ENCODE results near the gene ZDHHC16.
"Not testable (repeated sequence)": the region's sequence is repeated elsewhere in the genome, so short reads cannot be mapped to it uniquely, and the experiment has no call there.

The ZDHHC16 gene

GRCh38 chr10:97475936-97476594 lies 30.1 kb downstream of the ZDHHC16 start:
- no peak for DNase-seq (ENCODE audit: low read depth in 1 of 2, low spot score in 1 of 2)

GRCh38 chr10:97479410-97479809 lies 33.4 kb downstream of the ZDHHC16 start:
- DNase-seq (ENCODE audit: low read depth in 1 of 2, low spot score in 1 of 2): not testable (repeated sequence)

GRCh38 chr10:97479939-97480338 lies 34.0 kb downstream of the ZDHHC16 start:
- no peak for DNase-seq (ENCODE audit: low read depth in 1 of 2, low spot score in 1 of 2)

GRCh38 chr10:97481071-97481470 lies 35.1 kb downstream of the ZDHHC16 start:
- no peak for DNase-seq (ENCODE audit: low read depth in 1 of 2, low spot score in 1 of 2)

DNA sequence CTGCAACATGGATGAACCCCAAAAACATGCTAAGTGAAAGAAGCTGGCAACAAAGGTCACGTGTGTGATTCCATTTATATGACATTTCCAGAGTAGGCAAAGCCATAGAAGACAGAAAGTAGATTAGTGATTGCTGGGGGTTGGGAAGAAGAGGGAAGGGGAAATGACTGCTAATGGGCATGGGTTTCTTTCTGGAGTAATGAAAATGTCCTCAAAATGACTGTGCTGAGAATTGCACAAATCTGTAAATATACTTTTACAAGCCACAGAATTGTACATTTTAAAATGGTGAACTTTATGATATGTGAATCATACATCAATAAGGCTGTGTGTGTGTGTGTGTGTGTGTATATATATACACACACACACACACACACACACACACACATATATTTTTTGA lies 36.4 kb downstream of the ZDHHC16 start:
- no peak for DNase-seq (ENCODE audit: low read depth in 1 of 2, low spot score in 1 of 2)

DNA sequence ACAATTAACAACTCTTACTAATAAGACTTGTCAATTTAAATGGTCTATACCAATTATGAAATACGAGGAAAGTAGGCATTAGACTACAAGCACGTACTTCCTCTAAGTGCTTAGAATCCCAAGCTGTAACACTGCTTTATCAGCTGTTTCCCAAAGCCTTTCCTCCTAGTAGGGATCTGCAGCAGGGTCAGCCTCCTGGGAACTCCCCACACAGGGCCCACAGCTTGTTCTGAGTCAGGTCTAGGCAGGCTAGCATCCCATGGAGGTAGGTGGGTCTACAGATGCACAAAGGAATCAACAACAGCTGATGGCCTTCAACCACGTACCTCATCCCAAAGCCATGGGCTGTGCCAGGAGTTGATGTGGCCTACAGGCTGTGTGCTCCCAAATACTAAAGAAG lies 37.5 kb downstream of the ZDHHC16 start:
- DNase-seq (ENCODE audit: low read depth in 1 of 2, low spot score in 1 of 2): no peak

DNA sequence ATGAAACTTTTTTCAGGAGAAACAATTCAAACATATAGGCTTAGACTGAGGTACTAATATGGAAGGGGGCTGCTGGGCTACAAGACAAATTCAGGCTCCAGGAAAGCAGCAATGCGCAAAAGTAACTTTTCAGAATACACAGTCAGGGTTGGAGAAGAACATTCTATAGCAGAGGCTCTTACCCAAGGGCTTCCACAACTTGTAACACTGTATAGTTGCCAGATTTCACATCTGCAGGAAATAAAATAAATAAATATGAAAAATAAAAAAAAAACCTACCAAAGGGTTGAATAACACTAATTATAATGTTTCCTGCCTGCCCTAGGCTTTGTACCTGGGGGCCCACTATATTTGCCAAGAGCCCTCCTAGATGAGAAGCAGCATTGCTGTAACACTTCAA lies 37.9 kb downstream of the ZDHHC16 start:
- DNase-seq (ENCODE audit: low read depth in 1 of 2, low spot score in 1 of 2): no peak

GRCh38 chr10:97485647-97486281 lies 39.8 kb downstream of the ZDHHC16 start:
- DNase-seq (ENCODE audit: low read depth in 1 of 2, low spot score in 1 of 2): no peak

DNA sequence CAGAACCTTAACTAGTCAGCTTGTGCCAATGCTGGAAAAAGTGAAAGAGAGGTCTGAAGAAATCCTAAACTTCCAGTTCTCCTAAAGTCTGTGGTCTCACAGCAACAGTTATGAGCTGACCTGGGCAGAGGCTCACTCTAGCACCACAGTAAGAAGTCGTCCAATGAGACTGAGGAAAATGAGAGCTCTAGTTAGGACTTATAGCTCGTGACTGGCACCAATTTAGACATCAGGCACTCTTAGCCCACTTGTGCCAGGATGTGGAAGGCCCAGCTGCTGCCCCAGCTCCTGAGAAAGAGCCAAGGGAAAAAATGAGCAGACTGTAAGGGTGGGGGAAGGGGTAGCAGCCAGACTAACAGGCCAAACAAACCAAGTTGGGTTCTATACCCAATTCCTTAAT lies 44.6 kb downstream of the ZDHHC16 start:
- no peak for DNase-seq (ENCODE audit: low read depth in 1 of 2, low spot score in 1 of 2)

- no peak for DNase-seq (ENCODE audit: low read depth in 1 of 2, low spot score in 1 of 2)
These were observed 48.2 kb downstream of the ZDHHC16 start for GRCh38 chr10:97494151-97494550.

- no peak for DNase-seq (ENCODE audit: low read depth in 1 of 2, low spot score in 1 of 2)
These were observed 49.0 kb downstream of the ZDHHC16 start for GRCh38 chr10:97494863-97495506.

- peak; percentile 26 to 58 for DNase-seq (ENCODE audit: low read depth in 1 of 2, low spot score in 1 of 2)
These were observed 51.6 kb downstream of the ZDHHC16 start for GRCh38 chr10:97497572-97498075.

- peak; percentile 99 to 100 for DNase-seq (ENCODE audit: low read depth in 1 of 2, low spot score in 1 of 2)
These were observed 52.3 kb downstream of the ZDHHC16 start, which contains the start of gene MMS19 for GRCh38 chr10:97498076-97498840. Gene MMS19, minus strand, starts transcription at chr10:97498422. Its CDS starts 38 bp downstream, at chr10:97498384.

GRCh38 chr10:97498841-97499560 lies 53.0 kb downstream of the ZDHHC16 start, which contains the start of gene UBTD1:
Gene UBTD1, plus strand, starts transcription at chr10:97498924. Its CDS starts 280 bp downstream, at chr10:97499204.
- peak in 1 of 2 donors; percentile 11 for DNase-seq (ENCODE audit: low read depth in 1 of 2, low spot score in 1 of 2)

DNA sequence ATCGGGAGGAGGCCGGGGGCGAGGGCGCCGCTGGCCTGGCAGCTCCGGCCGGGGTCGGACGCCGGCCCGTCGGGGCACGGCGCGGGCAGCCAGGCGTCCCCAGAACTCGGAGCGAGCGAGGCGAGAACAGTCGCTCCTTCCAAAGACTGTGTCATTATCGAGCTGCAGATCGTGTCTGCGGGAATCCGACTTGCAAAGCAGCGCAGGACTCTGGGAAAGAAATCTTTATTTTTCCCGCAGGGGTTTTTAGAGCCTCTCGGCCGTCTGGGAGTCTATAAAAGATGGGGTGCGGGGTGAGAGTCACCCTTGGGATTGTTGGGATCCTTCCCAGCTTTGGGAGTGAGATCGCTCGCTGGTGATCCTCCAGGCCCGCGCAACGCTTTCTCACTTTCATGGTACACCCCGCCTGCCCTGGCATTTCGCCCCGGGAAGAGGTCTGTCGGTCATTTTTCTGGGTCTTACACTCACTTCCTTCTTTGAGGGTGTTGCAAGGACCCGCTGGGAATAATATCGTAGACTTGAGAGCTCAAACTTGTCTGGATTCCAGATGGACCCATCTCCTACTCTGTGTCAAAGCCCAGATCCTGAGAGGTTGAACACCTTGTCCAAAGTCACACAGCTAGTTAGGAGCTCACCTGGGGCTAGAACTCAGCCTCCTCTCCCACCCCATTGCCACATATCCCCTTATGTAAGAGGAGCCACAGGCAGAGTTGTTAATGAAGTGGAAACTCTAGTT lies 53.8 kb downstream of the ZDHHC16 start:
- DNase-seq (ENCODE audit: low read depth in 1 of 2, low spot score in 1 of 2): no peak

GRCh38 chr10:97500297-97500575 lies 54.3 kb downstream of the ZDHHC16 start:
- DNase-seq (ENCODE audit: low read depth in 1 of 2, low spot score in 1 of 2): no peak

- no peak for DNase-seq (ENCODE audit: low read depth in 1 of 2, low spot score in 1 of 2)
These were observed 56.9 kb downstream of the ZDHHC16 start for GRCh38 chr10:97502916-97503315.

DNA sequence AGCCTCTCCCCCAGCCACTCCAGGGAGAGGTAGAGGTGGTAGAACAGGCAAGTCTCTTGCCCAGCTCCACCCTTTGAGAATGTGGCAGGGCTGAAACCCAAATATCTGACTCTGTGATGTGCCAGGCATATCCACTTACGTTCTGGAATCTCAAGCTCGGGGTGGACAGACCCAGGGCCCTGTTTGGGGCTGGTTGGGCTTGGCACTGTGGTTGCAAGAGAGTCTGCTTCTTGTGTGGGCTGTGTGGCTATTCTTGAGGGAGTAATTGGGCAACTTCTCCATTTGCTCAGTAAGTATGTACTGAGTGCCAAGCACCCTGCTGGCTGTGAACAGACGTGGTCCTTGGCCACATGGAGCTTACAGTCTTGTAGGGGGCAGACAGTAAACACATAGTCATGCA lies 57.4 kb downstream of the ZDHHC16 start:
- DNase-seq (ENCODE audit: low read depth in 1 of 2, low spot score in 1 of 2): no peak

DNA sequence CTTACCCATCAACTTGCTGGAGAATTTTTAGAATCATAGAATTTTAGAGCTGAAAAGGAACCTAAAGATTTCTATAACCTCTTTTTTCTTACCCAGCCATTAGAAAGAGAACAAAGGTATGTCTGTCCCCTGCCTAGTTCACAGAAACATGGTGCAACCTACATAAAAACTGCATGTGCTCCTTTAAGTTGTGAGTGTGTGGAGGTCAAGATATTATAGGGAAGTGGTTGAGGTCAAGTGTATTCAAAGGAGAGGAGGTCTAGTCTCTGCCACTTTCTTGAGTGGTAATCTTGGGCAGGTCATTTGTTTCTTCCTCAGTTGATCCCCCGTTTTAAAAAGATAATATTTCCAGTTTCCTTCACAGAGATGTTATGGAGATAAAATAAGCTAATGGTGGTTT lies 59.2 kb downstream of the ZDHHC16 start:
- DNase-seq (ENCODE audit: low read depth in 1 of 2, low spot score in 1 of 2): no peak

All from stimulated activated CD4-positive, alpha-beta T cell treated with anti-CD3 and anti-CD28 coated beads, Interleukin-15, amount 100 ng/mL, for 1 hour (primary cell).